ENCODE measurements around the gene CDRT15.
"Not testable (repeated sequence)": the region's sequence is repeated elsewhere in the genome, so short reads cannot be mapped to it uniquely, and the experiment has no call there.

Gene CDRT15

DNA sequence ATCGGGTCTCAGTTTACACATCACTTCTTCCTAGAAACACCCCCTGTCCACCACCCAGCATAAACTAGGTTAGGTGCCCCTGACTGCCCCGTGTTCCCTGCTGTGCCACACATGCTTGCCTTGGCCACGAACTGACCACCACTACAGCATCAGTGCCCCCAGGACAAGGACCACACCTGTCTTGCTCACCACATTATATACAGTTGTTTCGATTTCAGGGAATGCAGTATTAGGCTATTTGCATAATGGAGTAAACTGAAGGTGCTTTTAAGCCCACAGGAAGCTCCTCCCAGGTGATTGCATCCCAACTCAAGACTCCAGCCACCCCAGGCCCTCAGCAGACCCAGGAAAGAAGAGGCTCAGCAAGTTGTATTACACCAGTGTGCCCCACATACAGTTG, 50.2 kb downstream of the CDRT15 start:
- DNase-seq: not testable (repeated sequence)
